Posterior cingulate gyrus (tissue), 11 donors: ENCODE data around the gene AKAP7.

Experiments used
- DNase-seq, 10 donors: peaks; one replicate each; pipeline versions ENCODE4 v3.0.0 to v3.0.0-alpha.2; 2020 to 2021; ENCODE audit warnings: mixed read lengths in 3 of 10
- intact Hi-C: fragments of 100-400 bp; cut with DNase I; formaldehyde crosslinking; loops from one replicate; pipeline ENCODE4 v1.15.1; 2023

AKAP7 gene

GRCh38 chr6:131191590-131191989 is 56.3 kb downstream of the AKAP7 start:
- DNase-seq = no peak
- intact Hi-C loops = no loop called here

- intact Hi-C loops = no loop called here
- DNase-seq = no peak
Measured at GRCh38 chr6:131197716-131198115, 62.4 kb downstream of the AKAP7 start.

- no peak for DNase-seq
Measured at GRCh38 chr6:131199568-131200272, 64.5 kb downstream of the AKAP7 start.

GRCh38 chr6:131205481-131206244 is 70.4 kb downstream of the AKAP7 start:
- intact Hi-C loops = loop anchor here (10.0 kb wide), 1 partner anchor 419 kb away; the partner anchor contains the start of gene MED23

More at GRCh38 chr6:131199568-131200272, 64.5 kb downstream of the AKAP7 start:
- intact Hi-C loops = loop anchor here (10.0 kb wide), 1 partner anchor 425 kb away; the partner anchor contains the start of gene MED23

GRCh38 chr6:131206463-131207251 is 71.4 kb downstream of the AKAP7 start:
- DNase-seq = no peak
- intact Hi-C loops = loop anchor here (10.0 kb wide), 1 partner anchor 418 kb away; the partner anchor contains the start of gene MED23

More at GRCh38 chr6:131205481-131206244, 70.4 kb downstream of the AKAP7 start:
- DNase-seq = no peak

- no peak for DNase-seq
- intact Hi-C loops = loop anchor here (10.0 kb wide), 1 partner anchor 416 kb away; the partner anchor contains the start of gene MED23
Measured at GRCh38 chr6:131208787-131209186, 73.5 kb downstream of the AKAP7 start.

GRCh38 chr6:131210469-131210868 is 75.2 kb downstream of the AKAP7 start:
- intact Hi-C loops = no loop called here
- no peak for DNase-seq

GRCh38 chr6:131212024-131212423 is 76.8 kb downstream of the AKAP7 start:
- intact Hi-C loops = no loop called here
- DNase-seq = no peak

GRCh38 chr6:131212913-131213312 is 77.6 kb downstream of the AKAP7 start:
- intact Hi-C loops = no loop called here
- no peak for DNase-seq

- no peak for DNase-seq
- intact Hi-C loops = no loop called here
Measured at GRCh38 chr6:131213501-131213990, 78.3 kb downstream of the AKAP7 start.

- DNase-seq = no peak
- intact Hi-C loops = no loop called here
Measured at GRCh38 chr6:131215219-131215618, 80.0 kb downstream of the AKAP7 start.

- intact Hi-C loops = no loop called here
- no peak for DNase-seq
Measured at GRCh38 chr6:131216246-131216645, 81.0 kb downstream of the AKAP7 start.

GRCh38 chr6:131222773-131223172 is 87.5 kb downstream of the AKAP7 start:
- DNase-seq = no peak
- intact Hi-C loops = no loop called here

- intact Hi-C loops = no loop called here
- no peak for DNase-seq
Measured at GRCh38 chr6:131223416-131223815, 88.1 kb downstream of the AKAP7 start.

- no peak for DNase-seq
- intact Hi-C loops = no loop called here
Measured at GRCh38 chr6:131225127-131225526, 89.9 kb downstream of the AKAP7 start.

GRCh38 chr6:131225959-131226358 is 90.7 kb downstream of the AKAP7 start:
- no peak for DNase-seq
- intact Hi-C loops = no loop called here

GRCh38 chr6:131226459-131227157 is 91.3 kb downstream of the AKAP7 start:
- DNase-seq = no peak
- intact Hi-C loops = no loop called here

GRCh38 chr6:131227158-131227543 is 91.9 kb downstream of the AKAP7 start:
- intact Hi-C loops = no loop called here
- no peak for DNase-seq

GRCh38 chr6:131231103-131231502 is 95.8 kb downstream of the AKAP7 start:
- intact Hi-C loops = no loop called here
- DNase-seq = no peak

GRCh38 chr6:131231891-131232290 is 96.6 kb downstream of the AKAP7 start:
- intact Hi-C loops = no loop called here
- DNase-seq = no peak
